ENCODE results near the gene ELMOD1. TPM values are rescaled to one million over a fixed set of nuclear protein-coding genes. Genes with fewer than 3 reads are reported as not detected.

Gene ELMOD1
- total RNA-seq, 4 donors from 2014 or later: 0.66 to 2.7 TPM; not detected in 2

DNA sequence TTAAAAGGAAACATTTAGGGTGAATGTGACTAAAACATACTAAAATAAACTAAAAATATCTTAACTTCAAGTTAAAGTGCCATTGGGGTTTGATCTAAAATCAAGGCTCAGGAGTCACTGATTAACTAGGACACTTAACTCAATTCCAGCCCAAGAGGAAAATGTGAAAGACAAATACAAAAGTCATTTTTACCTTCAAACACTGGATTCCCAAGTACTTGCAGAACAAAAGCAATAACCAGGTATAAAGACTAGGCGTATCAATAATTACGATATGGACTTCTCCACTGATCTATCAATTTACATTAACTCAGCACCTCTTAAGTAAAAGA is 41.0 kb upstream of the ELMOD1 start:
- H3K9me3 ChIP-seq: no peaks in the 10 kb centered on the region
- WGBS, 2 donors (ENCODE audit: low coverage in 1 of 2): 90 to 94% methylated on average over 2 of the region's 2 CpGs
- H3K4me1 ChIP-seq: no peaks in the 10 kb centered on the region
- peaks cover 0 to 56% of the 10 kb centered on the region in 2 donors for H3K36me3 ChIP-seq
- TF ChIP-seq EP300 (IDR thresholded peaks at IDR 0.05) (no peak), POLR2AphosphoS5 (IDR thresholded peaks at IDR 0.05) (no peak), POLR2A (IDR thresholded peaks at IDR 0.05) (no peak)
- TF ChIP-seq, protein P1, sequence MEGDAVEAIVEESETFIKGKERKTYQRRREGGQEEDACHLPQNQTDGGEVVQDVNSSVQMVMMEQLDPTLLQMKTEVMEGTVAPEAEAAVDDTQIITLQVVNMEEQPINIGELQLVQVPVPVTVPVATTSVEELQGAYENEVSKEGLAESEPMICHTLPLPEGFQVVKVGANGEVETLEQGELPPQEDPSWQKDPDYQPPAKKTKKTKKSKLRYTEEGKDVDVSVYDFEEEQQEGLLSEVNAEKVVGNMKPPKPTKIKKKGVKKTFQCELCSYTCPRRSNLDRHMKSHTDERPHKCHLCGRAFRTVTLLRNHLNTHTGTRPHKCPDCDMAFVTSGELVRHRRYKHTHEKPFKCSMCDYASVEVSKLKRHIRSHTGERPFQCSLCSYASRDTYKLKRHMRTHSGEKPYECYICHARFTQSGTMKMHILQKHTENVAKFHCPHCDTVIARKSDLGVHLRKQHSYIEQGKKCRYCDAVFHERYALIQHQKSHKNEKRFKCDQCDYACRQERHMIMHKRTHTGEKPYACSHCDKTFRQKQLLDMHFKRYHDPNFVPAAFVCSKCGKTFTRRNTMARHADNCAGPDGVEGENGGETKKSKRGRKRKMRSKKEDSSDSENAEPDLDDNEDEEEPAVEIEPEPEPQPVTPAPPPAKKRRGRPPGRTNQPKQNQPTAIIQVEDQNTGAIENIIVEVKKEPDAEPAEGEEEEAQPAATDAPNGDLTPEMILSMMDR (IDR thresholded peaks at IDR 0.05): no peak
- H3K4me3 ChIP-seq: no peak overlapping the region
- H3K27ac ChIP-seq: no peak overlapping the region
- ATAC-seq: no peak
- no peaks in the 10 kb centered on the region for H3K27me3 ChIP-seq

- ATAC-seq: no peak
- WGBS, 2 donors (ENCODE audit: low coverage in 1 of 2): 77% methylated on average over 3 of the region's 4 CpGs; no CpG with 5 or more reads in 1 of the 2 donors
- Histone ChIP-seq H3K4me1 (no peaks in the 10 kb centered on the region), H3K27ac (no peak overlapping the region), H3K27me3 (no peaks in the 10 kb centered on the region), H3K36me3 (peaks cover 0 to 56% of the 10 kb centered on the region in 2 donors), H3K9me3 (no peaks in the 10 kb centered on the region), H3K4me3 (no peak overlapping the region)
- TF ChIP-seq, protein P1 (IDR thresholded peaks at IDR 0.05): no peak
- TF ChIP-seq POLR2A (IDR thresholded peaks at IDR 0.05): no peak
- no peak for TF ChIP-seq EP300 (IDR thresholded peaks at IDR 0.05)
- TF ChIP-seq POLR2AphosphoS5 (IDR thresholded peaks at IDR 0.05): no peak
Observed at GRCh38 chr11:107550304-107550703, 40.6 kb upstream of the ELMOD1 start.

DNA sequence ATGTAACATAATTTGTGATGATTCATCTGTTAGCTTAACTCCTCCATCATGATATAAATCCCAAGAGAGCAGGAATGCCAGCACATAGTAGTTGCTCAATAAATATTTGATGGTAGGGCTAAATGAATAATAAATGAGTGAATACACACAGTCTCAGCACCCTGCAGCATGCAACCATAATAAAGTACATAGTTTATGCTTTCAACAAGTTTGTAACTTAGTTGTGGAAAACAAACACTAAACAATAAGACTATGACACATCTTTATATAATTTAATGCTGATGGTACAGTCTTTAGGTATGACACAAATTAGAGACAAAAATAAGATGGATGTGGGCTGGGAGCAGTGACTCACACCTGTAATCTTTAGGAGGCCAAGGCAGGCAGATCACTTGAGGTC is 29.3 kb upstream of the ELMOD1 start:
- no peaks in the 10 kb centered on the region for H3K27me3 ChIP-seq
- no peak overlapping the region for H3K27ac ChIP-seq
- H3K36me3 ChIP-seq: peaks cover 0 to 23% of the 10 kb centered on the region in 2 donors
- no peaks in the 10 kb centered on the region for H3K9me3 ChIP-seq
- no peak overlapping the region for H3K4me3 ChIP-seq
- TF ChIP-seq, protein P1 (IDR thresholded peaks at IDR 0.05): no peak
- TF ChIP-seq POLR2AphosphoS5 (IDR thresholded peaks at IDR 0.05) (no peak), POLR2A (IDR thresholded peaks at IDR 0.05) (no peak), EP300 (IDR thresholded peaks at IDR 0.05) (no peak)
- ATAC-seq: no peak
- H3K4me1 ChIP-seq: peaks cover 13 to 29% (median 14%) of the 10 kb centered on the region in 3 donors

- 42 to 59% methylated on average over 3 to 4 of the region's 4 CpGs for WGBS, 2 donors (ENCODE audit: low coverage in 1 of 2)
- ATAC-seq: no peak
- H3K36me3 ChIP-seq: peaks cover 0 to 23% of the 10 kb centered on the region in 2 donors
Observed at GRCh38 chr11:107562647-107563208, 28.2 kb upstream of the ELMOD1 start.

GRCh38 chr11:107563702-107564101 is 27.2 kb upstream of the ELMOD1 start:
- Histone ChIP-seq H3K4me1 (peaks cover 13 to 29% (median 14%) of the 10 kb centered on the region in 3 donors), H3K36me3 (peaks cover 0 to 21% of the 10 kb centered on the region in 2 donors), H3K27ac (peak overlapping the region in 3 of 4 donors; percentile 24 to 64 (median 30)), H3K9me3 (no peaks in the 10 kb centered on the region), H3K4me3 (no peak overlapping the region), H3K27me3 (no peaks in the 10 kb centered on the region)
- WGBS, 2 donors (ENCODE audit: low coverage in 1 of 2): 0 to 4% methylated on average over 2 of the region's 2 CpGs
- peak; percentile 37 for ATAC-seq
- TF ChIP-seq EP300 (IDR thresholded peaks at IDR 0.05): no peak
- TF ChIP-seq, protein P1 (IDR thresholded peaks at IDR 0.05): peak; percentile 53 to 70 (median 61)

More at GRCh38 chr11:107562647-107563208, 28.2 kb upstream of the ELMOD1 start:
- Histone ChIP-seq H3K27me3 (no peaks in the 10 kb centered on the region), H3K4me3 (no peak overlapping the region), H3K4me1 (peaks cover 13 to 29% (median 14%) of the 10 kb centered on the region in 3 donors), H3K27ac (peak overlapping the region in 1 of 4 donors; percentile 64), H3K9me3 (no peaks in the 10 kb centered on the region)
- TF ChIP-seq, protein P1 (IDR thresholded peaks at IDR 0.05): no peak
- TF ChIP-seq POLR2AphosphoS5 (IDR thresholded peaks at IDR 0.05): no peak
- no peak for TF ChIP-seq POLR2A (IDR thresholded peaks at IDR 0.05)
- no peak for TF ChIP-seq EP300 (IDR thresholded peaks at IDR 0.05)
